NCI-H2081 treated with DMSO at 0.1 percent for 48 hours (cell line): Measurements from ENCODE around the gene TXNDC16.
"Not testable (repeated sequence)": the region's sequence is repeated elsewhere in the genome, so short reads cannot be mapped to it uniquely, and the experiment has no call there.

Source experiments
- DNase-seq: peaks from one replicate; lab custom pipeline; 2025; lab: John Stamatoyannopoulos, UW

The TXNDC16 gene

DNA sequence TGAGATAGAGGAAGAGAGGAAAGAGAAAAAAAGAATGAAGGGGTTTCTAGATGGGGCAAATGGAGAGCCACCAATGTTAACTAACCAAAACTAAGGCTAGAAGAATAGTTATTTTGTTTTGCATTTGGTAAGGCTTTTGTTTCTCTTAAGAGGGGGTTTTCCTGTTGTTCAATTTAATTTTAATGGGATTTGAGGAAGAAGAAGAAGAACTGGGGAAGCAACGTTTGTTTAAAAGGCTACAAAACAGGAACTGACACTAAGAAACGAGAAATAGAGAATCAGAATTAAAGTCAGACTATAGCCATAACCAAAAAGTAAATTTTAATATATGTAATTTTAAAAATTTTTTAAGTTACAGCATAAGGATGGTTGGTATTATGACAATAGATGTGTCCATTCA is 13.7 kb downstream of the TXNDC16 start:
- no peak for DNase-seq

DNA sequence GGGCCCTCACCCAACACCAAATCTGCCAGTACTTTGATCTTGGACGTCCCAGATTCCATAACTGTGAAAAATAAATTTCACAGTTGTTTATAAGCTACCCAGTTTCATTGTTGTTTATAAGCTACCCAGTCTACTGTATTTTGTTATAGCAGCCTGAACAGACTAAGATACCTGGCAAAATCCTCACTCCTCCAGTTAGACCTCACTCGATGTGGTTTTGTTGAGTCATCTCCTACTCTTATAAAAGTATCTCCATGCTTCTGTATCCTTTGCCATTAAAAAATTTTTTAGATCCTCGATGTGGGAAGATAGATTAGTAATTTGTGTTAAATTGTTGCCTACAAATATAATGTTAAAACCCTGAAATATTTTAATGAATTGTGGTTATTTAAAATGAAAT is 16.0 kb downstream of the TXNDC16 start:
- no peak for DNase-seq

DNA sequence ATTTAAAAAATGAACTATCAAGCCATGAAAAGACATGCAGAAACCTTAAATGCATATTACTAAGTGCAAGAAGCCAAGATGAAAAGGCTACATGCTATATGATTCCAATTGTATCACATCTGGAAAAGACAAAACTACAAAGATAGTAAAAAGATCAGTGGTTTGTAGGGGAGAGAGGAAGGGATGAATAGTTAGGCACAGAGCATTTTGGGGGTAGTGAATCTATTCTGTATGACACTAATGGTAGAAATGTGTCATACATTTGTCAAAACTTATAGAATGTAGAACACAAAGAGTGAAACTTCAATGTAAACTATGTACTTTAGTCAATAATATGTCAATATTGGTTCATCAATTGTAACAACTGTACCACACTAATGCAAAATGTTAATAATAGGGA is 20.8 kb downstream of the TXNDC16 start:
- DNase-seq = no peak

DNA sequence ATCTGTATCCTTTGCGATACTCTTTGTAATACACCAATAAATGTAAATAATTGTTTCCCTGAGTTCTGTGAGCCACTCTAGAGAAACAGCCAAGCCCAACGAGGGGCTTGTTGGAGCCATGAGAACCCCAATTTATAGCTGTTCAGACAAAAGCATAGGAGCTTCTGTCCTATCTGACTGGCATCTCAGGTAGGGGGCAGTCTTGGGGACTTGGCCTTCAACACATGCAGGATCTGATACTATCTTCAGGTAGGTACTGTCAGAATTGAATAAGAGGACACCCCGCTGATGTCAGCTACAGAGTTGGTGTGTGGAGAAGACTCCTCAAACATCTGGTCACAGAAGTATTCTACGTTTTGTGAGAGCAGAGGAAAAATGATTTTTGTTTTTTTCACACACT is 25.3 kb downstream of the TXNDC16 start:
- DNase-seq = no peak

DNA sequence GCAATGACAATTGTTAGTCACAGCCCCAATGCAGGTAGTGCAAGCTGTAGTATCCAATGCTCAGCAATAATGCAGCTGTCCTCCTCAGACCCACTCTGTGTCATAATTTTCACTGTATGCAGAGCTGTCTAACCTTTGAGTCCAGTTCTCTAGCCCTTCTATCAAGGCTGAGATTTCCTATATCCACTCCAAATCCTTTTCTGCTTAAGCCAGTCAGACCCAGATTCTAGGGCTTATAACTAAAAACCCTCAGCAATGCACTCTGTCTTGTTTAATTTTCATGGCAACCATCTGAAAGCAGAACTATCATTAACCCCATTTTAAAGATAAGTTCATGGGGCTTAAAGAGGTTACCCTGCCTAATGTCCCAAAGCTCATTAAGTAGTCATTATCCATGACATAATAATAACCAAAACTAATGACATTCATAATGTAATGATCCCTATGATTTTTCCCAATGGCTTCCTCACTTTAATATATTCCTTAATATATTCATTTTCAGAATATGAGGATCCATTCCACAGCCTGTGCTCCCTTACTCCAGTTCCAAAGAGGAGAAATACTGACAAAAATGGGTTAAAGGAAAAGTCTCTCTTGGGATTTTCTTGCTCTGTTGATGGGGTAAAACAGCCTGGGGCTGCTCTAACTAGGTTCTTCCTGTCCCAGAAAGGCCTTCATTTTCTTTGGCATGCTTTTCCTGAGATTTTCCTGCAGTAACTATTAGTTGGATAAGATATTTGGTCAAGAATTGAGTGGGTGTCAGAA is 29.5 kb downstream of the TXNDC16 start:
- no peak for DNase-seq

DNA sequence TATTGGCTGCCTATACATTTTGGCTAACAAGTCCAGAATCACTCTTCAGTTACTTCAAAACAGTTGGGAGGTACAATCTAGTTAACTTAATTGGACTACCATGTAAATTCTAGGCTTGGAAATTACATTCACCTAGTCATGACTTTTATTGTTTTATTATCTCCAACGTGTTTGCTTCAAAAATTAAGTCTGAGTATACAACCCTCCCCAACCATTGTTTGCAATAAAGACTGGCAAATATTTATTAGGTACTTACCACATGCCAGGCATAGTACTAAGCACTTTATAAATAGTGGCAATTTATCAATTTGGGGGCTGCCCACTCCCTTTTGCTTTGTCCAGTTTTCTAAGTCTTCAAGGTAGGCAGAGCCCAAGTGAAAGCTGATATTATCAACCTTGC is 30.3 kb downstream of the TXNDC16 start:
- DNase-seq = no peak

DNA sequence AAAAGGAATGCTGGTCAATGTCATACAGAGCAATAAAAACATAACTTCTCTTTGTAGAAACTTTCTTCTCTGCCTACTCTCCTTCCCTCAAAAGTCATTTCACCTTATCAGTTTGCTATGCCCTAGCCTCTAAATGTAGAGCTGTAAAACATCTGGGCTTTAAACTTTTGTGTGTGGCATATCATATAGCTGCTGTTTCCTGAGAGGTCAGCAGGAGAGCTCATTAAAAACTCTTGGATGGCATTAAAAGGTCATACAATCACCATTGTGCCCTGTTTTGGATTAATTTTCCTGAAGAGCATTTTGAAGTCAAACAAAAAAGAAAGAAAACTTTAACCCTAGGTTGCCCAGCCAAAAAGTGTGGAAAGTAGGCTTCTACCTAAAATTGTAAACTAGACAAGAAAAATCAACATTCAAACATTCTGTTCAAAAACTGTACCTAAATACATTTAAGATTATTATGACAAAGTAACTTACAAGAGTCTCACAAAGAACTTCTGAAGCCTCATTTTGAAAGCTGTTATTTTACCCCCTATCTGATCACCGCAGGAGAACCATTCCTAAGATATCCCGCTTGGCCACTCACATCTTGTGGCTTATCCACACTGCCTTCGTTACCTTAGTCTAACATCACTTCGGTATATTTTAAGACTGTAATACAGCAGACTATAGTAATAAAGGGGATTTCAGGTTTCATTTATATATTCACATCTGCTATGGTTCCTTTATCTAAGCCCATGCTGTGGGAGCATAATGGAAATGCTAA is 38.1 kb downstream of the TXNDC16 start:
- DNase-seq = no peak

DNA sequence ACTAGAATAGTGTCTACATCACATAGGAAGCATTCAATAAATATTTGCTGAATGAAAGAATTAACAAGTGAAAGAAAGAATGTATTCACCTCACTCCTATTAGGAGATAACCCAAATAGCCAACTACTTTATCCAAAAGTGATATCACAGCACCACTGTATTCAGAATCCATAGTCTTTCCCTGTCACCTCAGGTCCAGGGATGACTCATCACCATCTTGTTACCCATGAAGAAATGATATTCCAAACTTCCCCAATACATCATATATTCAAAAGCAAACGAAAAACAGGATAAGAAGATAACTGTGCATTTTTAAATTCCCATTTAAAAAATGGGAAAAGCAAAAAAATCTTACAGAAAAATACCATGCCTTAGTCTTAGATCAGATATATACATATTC is 39.1 kb downstream of the TXNDC16 start:
- no peak for DNase-seq

DNA sequence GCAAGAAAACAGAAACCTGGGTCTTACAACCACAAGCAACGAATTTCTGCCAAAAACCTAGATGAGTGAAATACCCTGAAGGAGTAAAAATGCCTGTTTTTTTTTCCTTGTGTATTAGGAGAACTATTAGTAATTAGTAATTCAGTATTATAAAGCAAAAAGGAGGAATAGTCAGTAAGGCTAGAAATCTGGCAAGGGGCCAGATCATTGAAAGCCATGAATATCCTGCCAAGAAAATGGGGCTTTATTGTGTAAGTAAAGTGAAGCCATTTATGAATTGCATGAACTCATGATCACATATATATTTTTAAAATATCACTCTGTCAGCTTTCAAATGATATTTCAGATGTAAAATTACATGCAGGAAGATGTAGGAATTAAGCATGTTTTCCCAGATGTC is 57.9 kb downstream of the TXNDC16 start:
- DNase-seq = no peak

DNA sequence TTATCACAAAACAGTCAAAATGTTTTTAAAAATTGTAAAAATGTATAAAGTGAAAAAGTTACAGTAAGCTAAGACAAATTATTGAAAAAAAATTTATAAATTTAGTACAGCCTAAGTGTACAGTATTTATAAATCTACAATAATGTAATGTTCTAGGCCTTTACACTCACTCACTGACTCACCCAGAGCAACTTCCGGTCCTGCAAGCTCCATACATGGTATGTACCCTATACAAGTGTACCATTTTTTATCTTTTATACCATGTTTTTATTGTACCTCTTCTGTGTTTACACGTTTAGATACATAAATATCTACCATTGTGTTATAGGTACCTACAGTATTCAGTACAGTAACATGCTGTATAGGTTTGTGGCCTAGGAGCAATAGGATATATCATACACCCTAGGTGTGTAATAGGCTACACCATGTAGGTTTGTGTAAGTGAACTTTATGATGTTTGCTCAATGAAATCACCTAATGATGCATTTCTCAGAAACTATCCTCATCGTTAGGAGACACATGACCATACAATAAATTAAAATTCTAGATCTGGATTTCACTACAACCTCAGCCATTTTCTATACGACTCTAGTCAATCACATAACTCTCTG is 66.8 kb downstream of the TXNDC16 start:
- DNase-seq = no peak

DNA sequence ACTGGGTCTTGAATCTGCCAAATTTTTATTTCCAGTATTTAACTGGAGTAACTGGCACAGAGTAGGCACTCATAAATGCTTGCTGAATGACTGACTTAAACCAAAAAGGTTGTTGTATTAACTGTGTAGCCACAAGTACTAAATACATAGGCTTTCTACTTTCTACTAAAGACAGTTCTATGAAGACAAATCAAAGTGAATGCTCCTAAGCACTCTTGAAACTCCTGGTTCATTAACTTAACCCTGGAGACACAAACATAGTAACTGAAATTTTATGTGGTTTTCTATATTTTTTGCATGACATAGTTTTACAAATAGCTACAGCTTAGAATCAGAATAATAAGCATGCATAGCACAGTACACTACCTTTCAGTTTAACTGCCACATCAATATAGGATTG is 70.4 kb downstream of the TXNDC16 start:
- no peak for DNase-seq

DNA sequence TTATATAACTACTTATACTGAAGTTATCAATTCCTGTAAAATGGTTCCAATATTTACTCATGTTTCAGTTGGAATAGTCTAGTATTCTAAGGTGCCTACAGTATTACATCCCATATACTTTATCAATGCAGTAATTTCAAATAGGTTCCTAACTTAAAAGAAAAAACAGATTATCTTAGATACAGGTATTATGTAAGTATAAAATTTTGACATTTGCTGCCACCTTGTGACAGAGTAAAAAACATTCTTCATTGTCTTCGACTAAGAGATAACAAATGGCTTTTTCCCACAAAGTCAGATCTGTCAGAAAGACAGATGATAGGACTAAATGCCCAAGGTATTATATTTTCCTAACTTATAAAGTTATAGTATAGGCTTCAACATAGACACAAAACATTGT is 78.7 kb downstream of the TXNDC16 start:
- no peak for DNase-seq

DNA sequence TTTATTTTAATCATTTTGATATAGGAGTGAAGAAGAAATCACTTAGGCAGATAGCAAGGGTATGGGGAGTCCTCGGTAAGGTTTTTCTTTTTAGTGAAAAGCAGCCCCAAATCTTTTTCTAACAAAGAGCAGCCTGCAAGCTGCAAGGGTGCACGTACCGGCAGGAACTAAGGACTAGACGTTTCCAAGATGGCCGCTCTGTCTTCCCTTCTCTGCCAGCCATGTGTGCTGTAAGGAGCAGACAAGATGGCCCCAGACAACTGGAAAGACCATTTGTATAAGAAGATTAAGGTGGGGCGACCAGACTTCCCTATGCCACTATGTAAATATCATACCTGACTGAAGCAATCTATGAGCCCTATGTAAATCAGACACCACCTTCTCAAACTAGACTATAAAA is 79.6 kb downstream of the TXNDC16 start:
- DNase-seq = no peak

DNA sequence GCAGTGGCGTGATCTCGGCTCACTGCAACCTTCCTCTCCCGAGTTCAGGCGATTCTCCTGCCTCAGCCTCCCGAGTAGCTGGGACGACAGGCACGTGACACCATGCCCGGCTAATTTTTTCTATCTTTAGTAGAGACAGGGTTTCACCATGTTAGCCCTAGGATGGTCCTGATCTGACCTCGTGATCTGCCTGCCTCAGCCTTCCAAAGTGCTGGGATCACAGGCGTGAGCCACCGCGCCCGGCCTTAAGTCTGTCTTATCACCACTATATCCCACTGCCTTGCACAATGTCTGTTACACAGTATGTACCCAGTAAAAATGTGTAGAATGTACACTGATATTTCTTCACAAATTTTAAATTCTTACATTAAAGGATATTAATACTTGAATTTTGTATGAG is 80.1 kb downstream of the TXNDC16 start:
- not testable (repeated sequence) for DNase-seq

DNA sequence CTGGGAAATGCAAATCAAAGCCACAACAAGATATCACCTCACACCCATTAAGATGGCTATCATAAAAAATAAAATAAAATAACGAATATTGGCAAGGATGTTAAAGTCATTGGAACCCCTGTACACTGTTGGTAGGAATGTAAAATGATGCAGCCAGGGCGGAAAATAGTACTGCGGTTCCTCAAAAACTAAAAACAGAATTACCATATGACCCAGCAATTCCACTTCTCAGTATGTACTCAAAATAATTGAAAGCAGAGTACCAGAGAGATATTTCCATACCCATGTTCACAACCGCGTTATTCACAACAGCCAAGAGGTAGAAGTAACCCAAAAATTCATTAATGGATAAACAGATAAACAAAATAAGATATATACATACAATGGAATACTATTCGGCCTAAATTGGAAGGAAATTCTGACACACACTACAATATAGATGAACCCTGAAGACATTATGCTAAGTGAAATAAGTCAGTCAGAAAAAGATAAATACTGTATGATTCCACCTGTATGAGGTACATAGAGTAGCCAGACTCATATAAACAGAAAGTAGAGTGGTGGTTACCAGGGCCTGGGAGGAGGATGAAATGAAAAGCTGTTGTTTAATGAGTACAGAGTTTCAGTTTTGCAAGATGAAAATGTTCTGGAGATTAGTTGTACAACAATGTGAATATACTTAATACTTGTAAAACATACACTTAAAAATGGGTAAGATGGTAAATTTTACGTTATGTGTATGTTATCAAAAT is 84.6 kb downstream of the TXNDC16 start:
- no peak for DNase-seq

DNA sequence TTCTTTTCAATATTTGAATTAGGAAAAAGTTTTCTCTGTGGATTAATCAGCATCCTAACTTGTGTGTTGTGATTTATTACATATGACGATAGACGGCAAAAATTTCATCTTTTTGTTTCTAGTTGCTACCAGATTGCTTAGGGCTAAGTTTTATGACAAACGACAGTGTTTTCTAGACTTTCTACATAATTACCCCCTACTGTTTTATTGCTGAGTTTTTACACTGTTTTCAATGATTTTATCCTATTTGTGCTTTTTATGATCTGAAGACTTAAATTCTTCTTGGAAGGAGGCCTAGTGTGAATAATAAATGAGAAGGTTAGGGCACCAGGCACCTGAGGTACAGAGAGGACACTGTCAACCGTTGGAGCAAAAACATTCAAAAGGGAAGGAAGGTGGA is 88.1 kb downstream of the TXNDC16 start:
- DNase-seq = no peak

DNA sequence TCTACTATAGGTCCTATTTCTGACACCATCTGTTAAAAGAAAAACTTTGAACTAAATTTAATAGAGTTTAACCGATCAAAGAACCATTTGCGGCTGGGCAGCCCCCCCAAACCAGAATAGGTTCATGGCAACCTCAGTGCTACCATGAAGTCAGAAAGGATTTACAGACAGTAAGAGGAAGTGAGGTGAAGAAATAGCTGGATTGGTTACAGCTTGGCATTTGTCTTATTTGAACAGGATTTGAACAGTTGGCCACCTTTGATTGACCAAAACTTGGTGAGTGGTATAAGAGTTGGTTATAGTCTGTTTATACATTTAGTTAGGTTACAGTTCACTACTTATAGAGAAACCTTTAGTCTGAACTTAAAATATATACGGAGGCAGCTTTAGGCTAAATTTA is 88.9 kb downstream of the TXNDC16 start:
- DNase-seq = no peak

DNA sequence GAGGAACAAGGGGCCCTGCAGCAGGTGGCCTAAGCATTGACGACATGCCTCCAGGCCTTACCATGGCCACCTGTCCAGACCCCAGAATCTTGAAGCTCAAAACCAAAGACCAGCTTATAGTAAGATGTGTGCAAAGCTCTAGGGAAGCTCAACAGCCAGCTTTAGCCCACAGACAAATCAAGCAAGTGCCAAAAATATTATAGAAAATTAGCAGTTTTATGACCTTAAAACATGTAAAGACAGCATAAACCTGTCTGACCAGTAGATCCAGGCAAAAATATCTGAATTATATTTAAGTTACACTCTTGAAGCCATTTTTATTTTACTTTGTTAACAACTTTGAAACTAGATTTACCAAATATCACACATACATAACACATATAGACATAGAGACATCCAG is 90.6 kb downstream of the TXNDC16 start:
- DNase-seq = no peak

DNA sequence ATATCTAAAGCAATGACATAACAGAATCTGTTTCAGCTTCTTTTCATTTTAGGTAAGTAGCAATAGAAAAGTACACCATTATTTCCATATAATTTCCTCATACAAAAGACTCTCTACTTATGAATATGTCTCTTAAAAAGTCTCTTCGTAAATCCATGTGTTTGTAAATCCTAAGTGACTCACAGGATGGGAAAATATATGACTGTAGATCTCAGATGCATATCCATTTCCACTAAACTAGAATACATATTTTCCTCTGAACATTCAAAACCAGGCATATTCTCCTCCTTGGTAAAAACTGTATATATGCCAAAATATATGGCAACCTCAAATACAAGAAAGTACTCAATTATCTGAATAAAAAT is 93.6 kb downstream of the TXNDC16 start:
- DNase-seq = no peak

DNA sequence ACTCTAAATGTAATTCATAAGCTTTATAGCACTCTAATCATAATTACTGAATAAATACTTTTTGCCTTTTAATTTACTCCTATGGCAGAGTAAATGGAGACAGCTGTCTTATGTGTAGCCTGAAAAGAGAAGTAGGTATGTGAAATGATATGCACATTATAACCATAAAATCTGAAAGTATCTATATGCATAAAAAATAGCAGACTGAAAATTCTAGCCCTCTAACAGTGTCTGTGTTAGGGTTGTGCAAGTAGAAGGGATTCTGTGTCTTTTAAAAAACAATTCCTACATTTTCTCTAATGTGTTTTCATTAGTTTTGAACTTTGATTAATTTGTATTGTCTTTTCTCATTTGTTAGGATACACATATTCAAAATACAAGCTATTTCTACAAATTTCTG is 94.9 kb downstream of the TXNDC16 start:
- DNase-seq = no peak

DNA sequence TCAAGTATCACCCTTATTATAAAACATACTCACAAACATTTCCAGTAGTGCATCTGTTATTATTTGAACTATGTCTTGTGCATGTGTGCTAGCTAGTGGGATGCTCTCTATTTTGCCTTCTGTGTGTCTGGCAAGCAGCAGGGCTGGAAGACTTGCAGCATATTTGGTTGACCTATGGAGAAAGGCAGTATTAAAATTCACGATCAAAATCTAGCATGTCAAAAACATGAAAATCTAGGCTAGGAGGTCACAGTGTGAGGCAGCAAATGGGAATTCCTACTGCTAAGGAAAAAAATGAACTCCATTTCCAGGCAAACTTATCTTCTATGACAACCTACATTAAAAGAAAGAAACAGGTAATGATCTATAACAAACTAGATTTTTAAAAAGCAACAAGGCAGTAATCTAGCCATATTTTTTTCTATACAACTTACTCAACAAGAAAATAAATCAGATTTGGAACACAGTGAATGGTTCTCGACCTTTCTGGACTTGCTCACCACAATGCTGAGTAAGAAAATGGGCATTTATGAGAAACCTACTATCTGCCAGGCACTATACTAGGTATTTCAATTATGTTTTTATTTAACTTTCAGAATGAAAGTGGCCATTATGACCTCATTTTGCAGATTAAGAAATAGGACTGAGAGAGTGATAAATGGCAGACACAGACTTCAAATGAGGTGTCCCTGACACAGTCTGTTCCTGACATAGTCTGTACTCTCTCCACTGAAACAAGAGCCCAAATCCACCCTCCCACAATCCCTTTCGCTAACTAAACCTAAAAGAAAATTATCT is 96.8 kb downstream of the TXNDC16 start:
- DNase-seq = no peak

DNA sequence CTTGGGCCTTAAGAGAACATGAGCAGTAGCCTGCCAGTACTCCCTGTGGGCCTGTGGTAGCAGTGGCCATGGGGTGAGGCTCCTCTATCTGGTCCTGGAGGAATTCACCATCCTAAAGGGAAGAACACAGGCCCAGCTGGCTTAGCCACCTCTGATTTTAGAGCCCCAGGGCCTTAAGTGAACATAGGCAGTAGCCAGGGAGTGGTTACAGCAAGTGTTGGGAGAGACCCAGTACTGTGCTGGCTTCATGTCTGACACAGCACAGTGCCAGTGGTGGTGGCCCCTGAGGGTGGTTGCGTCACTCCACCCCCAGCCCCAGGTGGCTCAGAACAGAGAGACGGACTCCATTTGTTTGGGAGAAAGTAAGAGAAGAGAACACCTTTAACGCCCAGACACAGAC is 105.1 kb downstream of the TXNDC16 start:
- no peak for DNase-seq
